ENCODE measurements around the gene PET100.

The PET100 gene

GRCh38 chr19:7680606-7681339 is 51.2 kb downstream of the PET100 start, which contains the start of gene TRAPPC5:
TRAPPC5 (plus strand) TSS chr19:7680833; CDS start chr19:7682254, 1,421 bp downstream.
- DNase-seq = peak; percentile 89 to 91

Measured in CD4-positive, alpha-beta T cell treated with Interferon alpha-2 for 1 hour (primary cell).